Measurements from ENCODE around the gene MYO5C.
"Not testable (repeated sequence)": the region's sequence is repeated elsewhere in the genome, so short reads cannot be mapped to it uniquely, and the experiment has no call there.

The MYO5C gene

DNA sequence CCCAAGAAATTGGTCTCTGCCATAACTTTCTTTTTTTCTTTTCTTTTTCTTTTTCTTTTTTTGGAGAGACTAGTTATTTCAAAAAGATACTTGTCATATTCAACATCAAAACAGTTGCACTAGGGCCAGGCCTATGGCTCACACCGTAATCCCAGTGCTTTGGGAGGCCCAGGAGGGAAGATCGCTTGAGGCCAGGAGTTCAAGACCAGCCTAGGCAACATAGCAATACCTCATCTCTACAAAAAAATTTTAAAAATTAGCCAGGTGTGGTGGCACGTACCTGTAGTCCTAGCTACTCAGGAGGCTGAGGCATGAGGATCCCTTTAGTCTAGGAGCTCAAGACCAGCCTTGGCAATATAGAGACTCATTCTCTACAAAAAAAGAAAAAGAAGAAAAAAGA, 55.4 kb downstream of the MYO5C start:
- DNase-seq (ENCODE audit: low read depth) = no peak
- H3K4me3 ChIP-seq (ENCODE audit: low read length) = no peak overlapping the region
- TF ChIP-seq, protein P1, sequence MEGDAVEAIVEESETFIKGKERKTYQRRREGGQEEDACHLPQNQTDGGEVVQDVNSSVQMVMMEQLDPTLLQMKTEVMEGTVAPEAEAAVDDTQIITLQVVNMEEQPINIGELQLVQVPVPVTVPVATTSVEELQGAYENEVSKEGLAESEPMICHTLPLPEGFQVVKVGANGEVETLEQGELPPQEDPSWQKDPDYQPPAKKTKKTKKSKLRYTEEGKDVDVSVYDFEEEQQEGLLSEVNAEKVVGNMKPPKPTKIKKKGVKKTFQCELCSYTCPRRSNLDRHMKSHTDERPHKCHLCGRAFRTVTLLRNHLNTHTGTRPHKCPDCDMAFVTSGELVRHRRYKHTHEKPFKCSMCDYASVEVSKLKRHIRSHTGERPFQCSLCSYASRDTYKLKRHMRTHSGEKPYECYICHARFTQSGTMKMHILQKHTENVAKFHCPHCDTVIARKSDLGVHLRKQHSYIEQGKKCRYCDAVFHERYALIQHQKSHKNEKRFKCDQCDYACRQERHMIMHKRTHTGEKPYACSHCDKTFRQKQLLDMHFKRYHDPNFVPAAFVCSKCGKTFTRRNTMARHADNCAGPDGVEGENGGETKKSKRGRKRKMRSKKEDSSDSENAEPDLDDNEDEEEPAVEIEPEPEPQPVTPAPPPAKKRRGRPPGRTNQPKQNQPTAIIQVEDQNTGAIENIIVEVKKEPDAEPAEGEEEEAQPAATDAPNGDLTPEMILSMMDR (conservative IDR thresholded peaks at IDR 0.05; ENCODE audit: low read depth, low read length) = no peak

DNA sequence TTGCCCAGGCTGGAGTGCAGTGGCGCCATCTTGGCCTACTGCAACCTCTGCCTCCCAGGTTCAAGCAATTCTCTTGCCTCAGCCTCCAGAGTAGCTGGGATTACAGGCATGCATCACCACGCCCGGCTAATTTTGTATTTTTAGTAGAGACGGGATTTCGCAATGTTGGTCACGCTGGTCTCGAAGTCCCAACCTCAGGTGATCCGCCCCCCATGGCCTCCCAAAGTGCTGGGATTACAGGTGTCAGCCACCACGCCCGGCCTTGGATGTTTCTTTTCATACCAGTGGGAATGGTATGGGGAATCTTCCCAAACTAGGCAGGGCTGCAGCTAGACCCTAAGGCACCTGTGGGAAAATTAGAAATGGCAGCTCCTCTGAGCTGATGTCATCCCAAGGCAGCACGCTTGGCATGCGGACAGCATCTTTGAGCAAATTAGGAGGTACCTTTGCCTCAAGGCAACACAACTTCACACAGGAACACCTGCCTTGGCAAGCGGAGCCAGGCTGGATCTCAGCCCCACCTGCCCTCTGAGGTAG, 56.5 kb downstream of the MYO5C start:
- H3K4me3 ChIP-seq (ENCODE audit: low read length); DNase-seq (ENCODE audit: low read depth): not testable (repeated sequence)

DNA sequence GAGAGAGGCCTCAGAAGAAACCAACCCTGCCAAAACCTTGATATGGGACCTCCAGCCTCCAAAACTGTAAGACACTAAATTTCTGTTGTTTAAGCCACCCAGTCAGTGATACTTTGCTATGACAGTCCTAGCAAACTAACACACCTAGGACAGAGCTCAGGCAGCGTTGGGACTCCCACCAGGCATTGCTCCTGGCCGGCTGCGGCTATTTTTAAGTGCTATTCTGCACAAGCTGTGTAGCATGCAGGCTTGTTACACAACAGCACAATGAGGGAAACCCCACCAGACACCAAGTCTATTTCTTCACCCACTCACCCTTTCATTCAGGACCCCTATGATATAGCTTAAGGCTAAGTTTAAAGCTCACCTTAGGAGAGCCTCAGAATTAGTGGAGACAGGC, 57.5 kb downstream of the MYO5C start:
- TF ChIP-seq, protein P1 (conservative IDR thresholded peaks at IDR 0.05; ENCODE audit: low read depth, low read length) = no peak
- no peak overlapping the region for H3K4me3 ChIP-seq (ENCODE audit: low read length)
- no peak for DNase-seq (ENCODE audit: low read depth)

DNA sequence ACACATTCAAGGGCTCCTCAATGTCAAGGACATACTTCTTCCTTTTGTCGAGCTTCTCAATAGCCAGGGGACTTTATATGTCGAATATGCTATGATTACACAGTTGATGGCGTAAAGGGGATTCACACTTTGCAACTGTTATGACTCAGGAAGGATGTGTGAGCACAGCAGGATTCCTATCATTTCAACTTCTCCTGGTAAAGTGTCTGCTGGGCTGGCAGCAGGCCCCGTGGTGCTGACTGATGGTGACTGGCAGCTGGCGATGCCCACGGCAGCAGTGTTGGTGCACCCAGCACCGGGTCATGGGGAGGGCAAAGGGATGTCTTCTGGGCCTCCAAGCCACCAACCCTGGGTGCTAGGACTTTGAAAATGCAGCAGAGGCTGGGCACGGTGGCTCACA, 59.6 kb downstream of the MYO5C start:
- H3K4me3 ChIP-seq (ENCODE audit: low read length) = no peak overlapping the region
- TF ChIP-seq, protein P1 (conservative IDR thresholded peaks at IDR 0.05; ENCODE audit: low read depth, low read length) = no peak

DNA sequence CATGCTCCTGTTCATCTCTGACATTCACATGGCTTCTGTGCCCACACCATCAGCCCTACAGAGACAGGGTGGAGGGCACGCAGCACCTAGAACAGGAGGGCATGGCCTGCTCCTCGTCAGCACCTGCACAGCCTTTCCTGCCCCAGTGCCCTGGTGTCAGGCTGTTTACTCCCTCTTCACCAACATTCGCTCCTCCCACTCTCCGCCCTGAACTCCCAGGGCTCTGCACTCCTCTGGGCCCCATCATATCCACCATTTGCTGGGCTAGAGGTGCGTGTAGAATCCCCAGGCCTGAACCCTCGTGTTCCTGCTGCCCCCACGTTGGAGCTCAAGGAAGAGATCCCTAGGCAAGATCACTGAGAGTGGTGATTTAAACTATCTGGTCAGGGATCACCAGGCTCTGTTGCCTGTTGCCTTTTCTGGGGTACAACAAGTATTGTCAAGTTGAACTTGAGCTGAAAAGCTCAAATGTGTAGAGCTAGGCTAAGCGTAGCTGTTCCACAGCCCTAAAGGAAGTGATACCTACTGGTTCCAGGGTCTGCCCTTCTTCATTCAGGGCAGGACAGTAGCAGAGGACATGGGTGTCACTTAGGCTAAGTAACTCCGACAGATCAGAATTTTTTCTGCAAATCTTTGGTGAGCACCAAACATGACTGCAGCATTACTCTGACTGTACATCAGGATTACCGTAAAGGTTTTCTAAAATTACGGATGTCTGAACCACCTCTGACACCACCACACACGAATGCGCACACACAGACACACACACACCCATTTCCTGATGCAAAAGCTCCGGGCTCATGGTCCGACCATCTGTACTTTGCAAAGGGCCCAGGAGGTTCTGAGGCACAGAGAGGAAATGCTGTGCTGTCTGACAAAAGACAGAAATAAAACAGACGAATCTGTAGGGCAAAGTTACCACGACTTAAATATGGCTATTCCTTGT, 60.7 kb downstream of the MYO5C start:
- TF ChIP-seq, protein P1 (conservative IDR thresholded peaks at IDR 0.05; ENCODE audit: low read depth, low read length) = no peak
- no peak overlapping the region for H3K4me3 ChIP-seq (ENCODE audit: low read length)
- DNase-seq (ENCODE audit: low read depth) = no peak

More for the DNA sequence above, 59.6 kb downstream of the MYO5C start:
- no peak for DNase-seq (ENCODE audit: low read depth)

DNA sequence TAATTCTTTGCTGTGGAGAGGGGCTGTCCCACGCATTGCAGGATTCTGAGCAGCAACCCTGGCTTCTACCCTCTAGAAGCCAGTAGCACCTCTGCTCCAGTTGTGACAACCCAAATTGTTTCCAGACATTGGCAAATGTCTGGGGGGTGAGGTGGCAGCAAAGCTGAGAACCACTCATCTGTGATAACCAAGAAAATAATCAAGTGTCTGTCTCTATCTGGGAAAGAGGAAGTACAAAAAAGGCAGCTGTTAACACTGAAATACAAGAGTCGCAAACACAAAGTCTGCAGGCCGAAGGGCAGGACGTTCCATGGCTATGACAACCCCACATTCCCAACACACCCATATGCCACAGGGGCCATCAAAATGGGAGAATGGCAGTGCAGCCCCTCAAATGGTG, 62.2 kb downstream of the MYO5C start:
- no peak for DNase-seq (ENCODE audit: low read depth)
- no peak overlapping the region for H3K4me3 ChIP-seq (ENCODE audit: low read length)
- TF ChIP-seq, protein P1 (conservative IDR thresholded peaks at IDR 0.05; ENCODE audit: low read depth, low read length) = no peak

DNA sequence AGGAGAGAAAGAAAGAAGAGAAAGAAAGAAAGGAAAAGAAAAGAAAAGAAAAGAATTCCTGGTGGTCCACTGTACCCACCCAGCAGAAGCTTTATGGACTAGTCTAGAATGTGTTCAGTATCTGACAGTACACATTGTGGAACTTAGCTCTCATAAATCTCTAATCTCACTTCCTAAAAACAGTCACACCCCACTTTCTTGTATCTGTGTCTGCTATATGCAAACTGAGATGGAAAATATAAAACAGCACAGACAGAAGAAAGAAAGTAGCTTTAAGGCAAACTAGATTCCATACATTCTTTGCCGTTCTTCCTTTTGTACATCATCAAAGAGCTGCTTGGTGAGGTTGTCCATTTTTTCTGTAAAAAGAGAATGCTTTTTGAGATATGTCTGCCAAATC, 63.3 kb downstream of the MYO5C start:
- H3K4me3 ChIP-seq (ENCODE audit: low read length) = no peak overlapping the region
- no peak for DNase-seq (ENCODE audit: low read depth)
- TF ChIP-seq, protein P1 (conservative IDR thresholded peaks at IDR 0.05; ENCODE audit: low read depth, low read length) = no peak

All from retinal pigment epithelial cell (primary cell).